Ishikawa (cell line): ENCODE measurements around the gene CD68.

ENCODE experiments used
- CEBPB ChIP-seq: IDR thresholded peaks from 2 replicates; pipeline ENCODE4 v1.6.1; 2012
- CREB1 ChIP-seq: IDR thresholded peaks from 2 replicates; pipeline ENCODE4 v1.6.1; 2012; ENCODE audit warnings: low read depth
- YY1 ChIP-seq: IDR thresholded peaks from 2 replicates; pipeline ENCODE4 v1.6.1; 2012; ENCODE audit warnings: low read depth
- ZBTB7A ChIP-seq: IDR thresholded peaks from 2 replicates; pipeline ENCODE4 v1.6.1; 2012; ENCODE audit warnings: low read depth
- TF ChIP-seq, protein P1 (sequence below): IDR thresholded peaks from 2 replicates; pipeline ENCODE4 v1.6.1; 2012

DNA sequence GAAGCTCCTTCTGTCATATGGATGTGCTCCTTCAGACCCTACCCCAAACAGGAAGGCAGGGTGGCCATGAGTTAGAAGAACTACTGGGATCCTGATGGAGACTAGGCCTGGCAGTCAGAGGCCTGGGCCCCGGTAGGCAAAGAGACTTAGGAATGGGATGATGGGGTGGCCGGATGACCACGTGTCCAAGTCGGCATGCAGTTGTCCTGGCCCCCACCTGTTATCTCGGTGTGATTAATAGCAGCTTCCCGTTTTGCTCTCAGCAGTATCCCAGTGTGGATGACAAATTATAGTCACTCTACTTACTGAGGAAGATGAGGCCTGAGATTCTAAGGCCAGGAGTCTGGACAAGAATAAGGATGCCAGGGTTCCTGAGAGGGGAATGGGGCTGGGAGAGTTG, 29.1 kb upstream of the CD68 start:
- TF ChIP-seq, protein P1, sequence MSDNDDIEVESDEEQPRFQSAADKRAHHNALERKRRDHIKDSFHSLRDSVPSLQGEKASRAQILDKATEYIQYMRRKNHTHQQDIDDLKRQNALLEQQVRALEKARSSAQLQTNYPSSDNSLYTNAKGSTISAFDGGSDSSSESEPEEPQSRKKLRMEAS, result no peak
- TF ChIP-seq CREB1, result no peak
- no peak for TF ChIP-seq YY1
- TF ChIP-seq ZBTB7A, result no peak
- TF ChIP-seq CEBPB, result no peak
